ENCODE measurements around the gene LAMC1. TPM values are rescaled to one million over a fixed set of nuclear protein-coding genes. Genes with fewer than 3 reads are reported as not detected.
A peak's percentile ranks its signal among the peaks of the same experiment; 100 is the strongest.
"Not testable (repeated sequence)": the region's sequence is repeated elsewhere in the genome, so short reads cannot be mapped to it uniquely, and the experiment has no call there.

The LAMC1 gene
- total RNA-seq, 4 donors from 2014 or later, result 26.3 to 275 (median 60.0) TPM

- DNase-seq, result no peak
- 27 to 30% methylated on average over 4 of the region's 5 CpGs for WGBS, 2 donors
- TF ChIP-seq POLR2A (IDR thresholded peaks at IDR 0.05), result no peak
- no peak for TF ChIP-seq CTCF (IDR thresholded peaks at IDR 0.05)
- Histone ChIP-seq H3K36me3 (peaks cover 0 to 3% (median 0%) of the 10 kb centered on the region in 3 donors), H3K4me3 (no peak overlapping the region), H3K27ac (peak overlapping the region; percentile 37 to 74 (median 64)), H3K27me3 (no peaks in the 10 kb centered on the region), H3K4me1 (peaks cover 0 to 20% (median 6%) of the 10 kb centered on the region in 3 donors), H3K9me3 (no peaks in the 10 kb centered on the region)
- intact Hi-C loops (cut with DNase I), result no loop called here
Measured at GRCh38 chr1:183148599-183148998, 125.4 kb downstream of the LAMC1 start.

DNA sequence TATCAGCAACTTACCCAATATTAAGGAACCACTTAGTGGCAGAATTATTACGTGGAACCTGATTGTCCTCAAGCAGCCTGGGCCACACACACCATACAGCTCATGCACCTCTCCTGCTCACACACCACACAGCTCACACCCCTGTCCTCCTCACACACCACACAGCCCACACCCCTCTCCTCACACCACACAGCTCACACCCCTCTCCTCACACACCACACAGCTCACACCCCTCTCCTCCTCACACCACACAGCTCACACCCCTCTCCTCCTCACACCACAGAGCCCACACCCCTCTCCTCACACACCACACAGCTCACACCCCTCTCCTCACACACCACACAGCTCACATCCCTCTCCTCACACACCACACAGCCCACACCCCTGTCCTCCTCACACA, 126.1 kb downstream of the LAMC1 start:
- no peak for DNase-seq
- H3K27ac ChIP-seq, result peak overlapping the region; percentile 37 to 74 (median 64)

DNA sequence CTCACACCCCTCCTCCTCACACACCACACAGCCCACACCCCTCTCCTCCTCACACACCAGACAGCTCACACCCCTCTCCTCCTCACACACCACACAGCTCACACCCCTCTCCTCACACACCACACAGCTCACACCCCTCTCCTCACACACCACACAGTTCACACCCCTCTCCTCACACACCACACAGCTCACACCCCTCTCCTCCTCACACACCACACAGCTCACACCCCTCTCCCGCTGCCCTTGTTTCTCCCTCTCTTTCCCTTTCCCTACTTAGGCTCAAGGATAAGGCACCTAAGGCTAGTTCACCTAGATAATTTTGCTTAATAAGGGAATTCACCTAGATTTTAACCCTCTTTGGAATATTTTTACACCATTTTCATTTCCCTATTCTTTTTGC, 126.8 kb downstream of the LAMC1 start:
- WGBS, 2 donors, result 82 to 100% methylated on average over 1 of the region's 1 CpG
- Histone ChIP-seq H3K27ac (peak overlapping the region in 3 of 4 donors; percentile 20 to 66 (median 45)), H3K4me1 (peaks cover 0 to 12% (median 6%) of the 10 kb centered on the region in 3 donors)
- H3K36me3 ChIP-seq; H3K4me3 ChIP-seq; DNase-seq; intact Hi-C loops (cut with DNase I); H3K9me3 ChIP-seq; H3K27me3 ChIP-seq: not testable (repeated sequence)

More for the DNA sequence above, 126.1 kb downstream of the LAMC1 start:
- peaks cover 0 to 2% (median 0%) of the 10 kb centered on the region in 3 donors for H3K36me3 ChIP-seq
- WGBS, 2 donors, result 67 to 90% methylated on average over 1 of the region's 1 CpG
- no peaks in the 10 kb centered on the region for H3K9me3 ChIP-seq
- no peak for TF ChIP-seq POLR2A (IDR thresholded peaks at IDR 0.05)
- no peak for TF ChIP-seq CTCF (IDR thresholded peaks at IDR 0.05)
- intact Hi-C loops (cut with DNase I), result no loop called here
- peaks cover 0 to 13% (median 6%) of the 10 kb centered on the region in 3 donors for H3K4me1 ChIP-seq
- H3K27me3 ChIP-seq, result no peaks in the 10 kb centered on the region
- H3K4me3 ChIP-seq, result no peak overlapping the region

DNA sequence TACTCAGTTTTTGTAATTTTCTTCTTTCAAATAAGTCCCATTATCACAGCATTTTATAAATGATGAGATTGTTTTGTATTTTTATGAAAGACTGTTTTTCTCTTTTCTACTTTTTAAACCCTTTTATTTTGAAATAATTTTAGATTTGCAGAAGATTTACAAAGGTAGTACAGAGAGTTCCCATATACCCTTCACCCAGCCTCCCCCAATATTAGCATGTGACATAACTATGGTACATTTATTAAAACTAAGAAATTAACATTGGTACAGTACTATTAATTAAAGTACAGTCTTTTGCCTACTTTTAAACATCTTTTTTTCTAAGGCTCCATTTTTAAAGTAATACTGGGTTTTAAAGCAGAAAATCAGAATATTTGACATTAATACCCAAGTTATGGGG, 127.2 kb downstream of the LAMC1 start:
- no peaks in the 10 kb centered on the region for H3K9me3 ChIP-seq
- H3K27ac ChIP-seq, result peak overlapping the region in 1 of 4 donors; percentile 20
- TF ChIP-seq CTCF (IDR thresholded peaks at IDR 0.05) (no peak), POLR2A (IDR thresholded peaks at IDR 0.05) (no peak)
- H3K36me3 ChIP-seq, result no peaks in the 10 kb centered on the region
- H3K4me1 ChIP-seq, result peaks cover 0 to 12% (median 6%) of the 10 kb centered on the region in 3 donors
- no peak overlapping the region for H3K4me3 ChIP-seq
- no peak for DNase-seq
- H3K27me3 ChIP-seq, result no peaks in the 10 kb centered on the region
- intact Hi-C loops (cut with DNase I), result no loop called here

DNA sequence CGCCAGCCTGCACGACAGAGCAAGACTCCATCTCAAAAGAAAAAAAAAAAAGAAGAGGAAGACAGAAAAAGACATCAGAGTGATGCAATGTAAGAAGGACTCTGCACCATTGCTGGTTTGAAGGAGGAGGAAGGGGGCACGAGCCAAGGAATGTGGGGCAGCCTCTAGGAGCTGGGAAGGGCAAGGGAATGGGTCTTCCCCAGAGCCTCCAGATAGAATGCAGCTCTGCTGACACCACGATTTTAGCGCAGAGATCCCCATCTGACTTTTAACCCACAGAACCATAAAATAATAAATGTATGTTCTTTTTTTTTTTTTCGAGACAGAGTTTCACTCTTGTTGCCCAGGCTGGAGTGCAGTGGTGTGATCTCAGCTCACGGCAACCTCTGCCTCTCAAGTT, 129.0 kb downstream of the LAMC1 start:
- TF ChIP-seq POLR2A (IDR thresholded peaks at IDR 0.05) (no peak), CTCF (IDR thresholded peaks at IDR 0.05) (no peak)
- Histone ChIP-seq H3K27me3 (no peaks in the 10 kb centered on the region), H3K4me3 (no peak overlapping the region), H3K27ac (no peak overlapping the region), H3K36me3 (no peaks in the 10 kb centered on the region), H3K4me1 (peaks cover 0 to 12% (median 6%) of the 10 kb centered on the region in 3 donors), H3K9me3 (no peaks in the 10 kb centered on the region)
- 68 to 76% methylated on average over 7 of the region's 7 CpGs for WGBS, 2 donors
- no peak for DNase-seq
- intact Hi-C loops (cut with DNase I), result no loop called here

DNA sequence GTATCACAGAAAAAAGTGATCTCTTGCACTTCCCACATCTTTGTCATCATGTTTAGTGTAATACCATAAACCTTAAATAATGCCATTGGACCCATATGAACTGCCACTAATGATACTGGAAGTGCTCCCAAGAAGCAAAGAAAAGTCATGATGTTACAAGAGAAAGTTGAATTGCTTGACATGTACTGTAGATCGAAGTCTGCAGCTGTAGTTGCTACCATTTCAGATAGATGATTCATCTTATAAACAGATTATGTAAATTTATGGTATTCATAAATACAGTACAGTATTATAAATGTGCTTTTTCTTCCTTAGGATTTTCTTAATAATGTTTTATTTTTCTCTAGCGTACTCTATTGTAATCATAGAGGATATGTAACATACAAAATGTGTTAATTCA, 132.7 kb downstream of the LAMC1 start:
- Histone ChIP-seq H3K4me3 (no peak overlapping the region), H3K36me3 (no peaks in the 10 kb centered on the region), H3K27me3 (peaks cover 0 to 5% (median 0%) of the 10 kb centered on the region in 4 donors), H3K4me1 (peaks cover 0 to 15% (median 3%) of the 10 kb centered on the region in 3 donors), H3K27ac (no peak overlapping the region), H3K9me3 (no peaks in the 10 kb centered on the region)
- TF ChIP-seq CTCF (IDR thresholded peaks at IDR 0.05), result no peak
- TF ChIP-seq POLR2A (IDR thresholded peaks at IDR 0.05), result no peak
- intact Hi-C loops (cut with DNase I), result no loop called here
- WGBS, 2 donors, result 61 to 66% methylated on average over 2 of the region's 2 CpGs
- DNase-seq, result no peak
